Myometrial cell (primary cell): ENCODE results near the gene IQCF2. TPM values are rescaled to one million over a fixed set of nuclear protein-coding genes. Genes with fewer than 3 reads are reported as not detected.

Experiments used
- total RNA-seq: library from RNA; depleted of rRNA; stranded (reverse); fragments of >200 nt; gene quantifications from 2 replicates; pipeline ENCODE4 v1.2.3, GENCODE V29; 2015

Gene IQCF2
- not detected in 2 replicates for total RNA-seq

DNA sequence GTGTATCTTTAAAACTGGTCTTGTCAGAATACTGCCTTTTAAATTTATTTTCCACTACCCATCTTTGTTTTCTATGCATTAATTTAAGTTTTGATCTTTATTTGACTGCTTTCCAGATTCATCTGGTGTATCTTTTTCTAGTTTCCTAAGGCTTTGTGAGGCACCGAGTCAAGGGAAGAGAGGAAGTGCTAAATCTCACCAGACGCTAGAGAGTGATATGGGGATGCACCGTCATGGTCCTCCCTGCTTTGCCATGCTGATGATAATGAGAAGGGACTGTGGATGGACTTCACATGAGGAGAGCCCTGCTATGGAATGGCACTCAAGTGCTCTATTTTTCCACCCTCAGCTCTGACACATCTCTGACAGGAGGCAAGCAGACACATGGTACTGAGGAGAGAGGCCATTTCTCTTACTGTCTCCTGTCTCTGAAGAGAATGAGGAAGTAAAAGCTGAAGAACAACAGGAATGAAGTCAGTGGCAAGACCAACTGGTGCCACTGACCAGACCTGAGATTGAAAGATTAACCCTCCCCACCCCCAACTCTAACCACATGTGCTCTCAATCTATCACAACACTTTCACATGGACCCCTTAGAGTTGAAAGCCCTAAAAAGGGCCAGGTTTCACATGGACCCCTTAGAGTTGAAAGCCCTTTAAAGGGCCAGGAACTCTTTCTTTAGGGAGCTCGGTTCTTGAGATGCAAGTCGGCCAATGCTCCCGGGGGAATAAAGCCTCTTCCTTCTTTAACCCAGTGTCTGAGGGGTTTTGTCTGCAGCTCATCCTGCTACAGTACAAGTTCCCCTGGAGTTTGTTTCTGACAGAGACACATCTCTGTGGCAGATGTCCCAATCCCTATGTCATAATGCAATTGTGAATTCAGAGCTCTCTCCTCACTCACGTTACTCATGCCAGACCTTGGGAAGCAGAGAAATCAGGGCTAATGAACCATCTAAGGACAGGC, at the start of gene IQCF2:
TSS of gene IQCF2 (plus strand) at position 913 of the 963 bp plus-strand sequence. CDS start 52 bp downstream, outside the sequence.

DNA sequence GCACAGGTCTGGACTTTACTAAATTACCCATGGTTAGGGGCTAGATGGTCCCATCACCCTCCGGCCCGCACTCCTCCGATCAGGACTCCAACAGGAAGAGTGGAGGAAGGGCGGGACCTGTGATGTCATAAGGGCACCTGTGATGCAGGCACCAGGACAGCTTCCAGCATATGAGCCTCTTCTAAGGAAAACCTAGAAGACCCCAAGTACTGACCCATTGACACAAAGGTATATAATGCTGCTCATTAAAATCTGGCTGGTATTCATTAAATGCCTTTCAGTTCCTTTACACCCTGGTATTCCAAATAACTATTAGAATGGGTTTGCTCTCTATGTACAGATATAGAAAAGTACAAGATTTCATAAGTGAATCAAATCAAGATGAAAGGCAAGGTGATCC, 14.1 kb downstream of the IQCF2 start, which contains the start of gene IQCF5:
TSS of gene IQCF5 (minus strand) at position 101 of the 400 bp plus-strand sequence. CDS start at position 31, 70 bp downstream.

Other genes starting within 250 kb of the IQCF2 start
- gene TEX264, start 190.4 kb upstream of the IQCF2 start, total RNA-seq = 55.3 and 64.9 TPM in 2 replicates
- gene GRM2, start 154.5 kb upstream of the IQCF2 start, total RNA-seq = not detected in 2 replicates
- gene IQCF6, start 82.4 kb upstream of the IQCF2 start, total RNA-seq = not detected in 2 replicates
- not detected in 2 replicates for gene IQCF5, start 14.0 kb downstream of the IQCF2 start, total RNA-seq
- gene IQCF1, start 41.7 kb downstream of the IQCF2 start, total RNA-seq = not detected in 2 replicates
- 25.5 and 30.0 TPM in 2 replicates for gene RRP9, start 80.3 kb downstream of the IQCF2 start, total RNA-seq
- 35.6 and 51.3 TPM in 2 replicates for gene PARP3, start 80.7 kb downstream of the IQCF2 start, total RNA-seq
- gene GPR62, start 93.8 kb downstream of the IQCF2 start, total RNA-seq = not detected in 2 replicates
- 66.3 and 87.4 TPM in 2 replicates for gene PCBP4, start 105.8 kb downstream of the IQCF2 start, total RNA-seq
- 51.6 and 62.0 TPM in 2 replicates for gene ABHD14B, start 112.4 kb downstream of the IQCF2 start, total RNA-seq
- gene ABHD14A, start 113.4 kb downstream of the IQCF2 start, total RNA-seq = 21.3 and 25.4 TPM in 2 replicates
- gene ACY1, start 121.9 kb downstream of the IQCF2 start, total RNA-seq = 49.8 and 68.0 TPM in 2 replicates
- gene RPL29, start 134.3 kb downstream of the IQCF2 start, total RNA-seq = 1,782 and 2,109 TPM in 2 replicates
- 12.6 and 17.3 TPM in 2 replicates for gene DUSP7, start 195.0 kb downstream of the IQCF2 start, total RNA-seq